Erythroblast (primary cell): ENCODE measurements around the gene GATA6.

Experiments used
- GATA1 ChIP-seq: IDR thresholded peaks from 2 replicates; pipeline ENCODE4 v1.6.1; 2011; ENCODE audit warnings: low read depth, mild to moderate bottlenecking, control low read depth, low read length, moderate library complexity
- POLR2A ChIP-seq: IDR thresholded peaks from 2 replicates; pipeline ENCODE4 v1.6.1; 2011; ENCODE audit warnings: mild to moderate bottlenecking, low read length

- TF ChIP-seq POLR2A = no peak
- TF ChIP-seq GATA1 = no peak
Observed at GRCh38 chr18:22132258-22132657, 37.1 kb upstream of the GATA6 start.
